ENCODE results near the gene DRD4. TPM values are rescaled to one million over a fixed set of nuclear protein-coding genes. Genes with fewer than 3 reads are reported as not detected.

Gene DRD4
- total RNA-seq, 1 donor from 2014 or later, result 0.08 TPM

- H3K4me3 ChIP-seq (ENCODE audit: low read depth, low read length), result no peak overlapping the region
- DNase-seq (ENCODE audit: low read depth), result no peak
- H3K27me3 ChIP-seq (ENCODE audit: control insufficient read depth, insufficient read depth, low read length), result peaks cover 45% of the 10 kb centered on the region
- H3K36me3 ChIP-seq (ENCODE audit: control insufficient read depth, insufficient read depth, low read length), result no peaks in the 10 kb centered on the region
- TF ChIP-seq CTCF (IDR thresholded peaks at IDR 0.05; ENCODE audit: insufficient read depth, low read length, poor library complexity, severe bottlenecking), result no peak
These were observed 9.8 kb upstream of the DRD4 start for GRCh38 chr11:627308-627576.

DNA sequence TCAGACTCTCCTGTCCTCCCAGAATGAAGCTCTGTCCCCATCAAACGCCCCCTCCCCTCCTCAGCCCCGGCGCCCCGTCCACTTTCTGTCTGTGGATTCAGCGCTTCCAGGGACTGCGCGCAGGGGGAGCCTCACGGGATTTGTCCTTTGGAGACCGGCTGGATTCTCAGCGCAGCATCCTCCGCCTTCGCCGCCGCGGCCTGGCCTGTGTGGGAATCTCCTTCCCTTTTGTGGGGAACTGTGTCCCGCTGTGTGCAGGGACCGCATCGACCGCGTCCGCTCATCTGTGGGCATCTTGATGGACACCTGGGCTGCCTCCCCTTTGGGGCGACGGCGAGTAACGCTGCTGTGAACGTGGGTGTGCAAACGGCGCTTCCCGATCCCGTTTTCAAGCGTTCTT is 9.0 kb upstream of the DRD4 start:
- no peak for DNase-seq (ENCODE audit: low read depth)
- H3K4me3 ChIP-seq (ENCODE audit: low read depth, low read length), result no peak overlapping the region
- peaks cover 45% of the 10 kb centered on the region for H3K27me3 ChIP-seq (ENCODE audit: control insufficient read depth, insufficient read depth, low read length)
- H3K36me3 ChIP-seq (ENCODE audit: control insufficient read depth, insufficient read depth, low read length), result no peaks in the 10 kb centered on the region
- TF ChIP-seq CTCF (IDR thresholded peaks at IDR 0.05; ENCODE audit: insufficient read depth, low read length, poor library complexity, severe bottlenecking), result no peak

GRCh38 chr11:629237-629583 is 7.9 kb upstream of the DRD4 start:
- Histone ChIP-seq H3K27me3 (ENCODE audit: control insufficient read depth, insufficient read depth, low read length) (peaks cover 37% of the 10 kb centered on the region), H3K4me3 (ENCODE audit: low read depth, low read length) (no peak overlapping the region), H3K36me3 (ENCODE audit: control insufficient read depth, insufficient read depth, low read length) (no peaks in the 10 kb centered on the region)
- DNase-seq (ENCODE audit: low read depth), result no peak
- TF ChIP-seq CTCF (IDR thresholded peaks at IDR 0.05; ENCODE audit: insufficient read depth, low read length, poor library complexity, severe bottlenecking), result no peak

DNA sequence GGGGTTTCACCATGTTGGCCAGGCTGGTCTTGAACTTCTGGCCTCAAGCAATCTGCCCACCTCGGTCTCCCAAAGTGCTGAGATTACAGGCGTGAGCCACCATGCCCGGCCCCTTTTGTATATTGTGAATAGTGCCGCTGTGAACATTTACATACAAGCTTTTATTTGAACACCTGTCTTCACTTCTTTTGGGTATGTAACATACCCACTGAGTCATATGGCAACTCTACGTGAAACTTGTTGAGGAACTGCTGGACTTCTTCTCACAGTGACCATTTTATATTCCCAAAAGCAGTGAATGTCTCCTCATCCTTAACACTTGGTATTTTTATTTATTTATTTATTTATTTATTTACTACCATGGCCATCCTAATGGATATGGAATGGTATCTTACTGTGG is 6.2 kb upstream of the DRD4 start:
- Histone ChIP-seq H3K36me3 (ENCODE audit: control insufficient read depth, insufficient read depth, low read length) (no peaks in the 10 kb centered on the region), H3K27me3 (ENCODE audit: control insufficient read depth, insufficient read depth, low read length) (peaks cover 21% of the 10 kb centered on the region), H3K4me3 (ENCODE audit: low read depth, low read length) (no peak overlapping the region)
- no peak for DNase-seq (ENCODE audit: low read depth)
- TF ChIP-seq CTCF (IDR thresholded peaks at IDR 0.05; ENCODE audit: insufficient read depth, low read length, poor library complexity, severe bottlenecking), result no peak

- H3K27me3 ChIP-seq (ENCODE audit: control insufficient read depth, insufficient read depth, low read length), result peaks cover 49% of the 10 kb centered on the region
- no peak for DNase-seq (ENCODE audit: low read depth)
- no peak for TF ChIP-seq CTCF (IDR thresholded peaks at IDR 0.05; ENCODE audit: insufficient read depth, low read length, poor library complexity, severe bottlenecking)
- no peak overlapping the region for H3K4me3 ChIP-seq (ENCODE audit: low read depth, low read length)
- H3K36me3 ChIP-seq (ENCODE audit: control insufficient read depth, insufficient read depth, low read length), result no peaks in the 10 kb centered on the region
These were observed 1.0 kb upstream of the DRD4 start for GRCh38 chr11:635945-636510.

DNA sequence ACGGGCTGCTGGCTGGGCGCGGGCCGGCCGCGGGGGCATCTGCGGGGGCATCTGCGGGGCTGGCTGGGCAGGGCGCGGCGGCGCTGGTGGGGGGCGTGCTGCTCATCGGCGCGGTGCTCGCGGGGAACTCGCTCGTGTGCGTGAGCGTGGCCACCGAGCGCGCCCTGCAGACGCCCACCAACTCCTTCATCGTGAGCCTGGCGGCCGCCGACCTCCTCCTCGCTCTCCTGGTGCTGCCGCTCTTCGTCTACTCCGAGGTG is 194 bp downstream of the DRD4 start:
- no peak for TF ChIP-seq CTCF (IDR thresholded peaks at IDR 0.05; ENCODE audit: insufficient read depth, low read length, poor library complexity, severe bottlenecking)
- no peak for DNase-seq (ENCODE audit: low read depth)
- H3K4me3 ChIP-seq (ENCODE audit: low read depth, low read length), result no peak overlapping the region
- H3K36me3 ChIP-seq (ENCODE audit: control insufficient read depth, insufficient read depth, low read length), result no peaks in the 10 kb centered on the region
- peaks cover 53% of the 10 kb centered on the region for H3K27me3 ChIP-seq (ENCODE audit: control insufficient read depth, insufficient read depth, low read length)
